ENCODE measurements around the gene IRF1. TPM values are rescaled to one million over a fixed set of nuclear protein-coding genes. Genes with fewer than 3 reads are reported as not detected.

IRF1 gene
- total RNA-seq, 1 donor, result 22.1 TPM

DNA sequence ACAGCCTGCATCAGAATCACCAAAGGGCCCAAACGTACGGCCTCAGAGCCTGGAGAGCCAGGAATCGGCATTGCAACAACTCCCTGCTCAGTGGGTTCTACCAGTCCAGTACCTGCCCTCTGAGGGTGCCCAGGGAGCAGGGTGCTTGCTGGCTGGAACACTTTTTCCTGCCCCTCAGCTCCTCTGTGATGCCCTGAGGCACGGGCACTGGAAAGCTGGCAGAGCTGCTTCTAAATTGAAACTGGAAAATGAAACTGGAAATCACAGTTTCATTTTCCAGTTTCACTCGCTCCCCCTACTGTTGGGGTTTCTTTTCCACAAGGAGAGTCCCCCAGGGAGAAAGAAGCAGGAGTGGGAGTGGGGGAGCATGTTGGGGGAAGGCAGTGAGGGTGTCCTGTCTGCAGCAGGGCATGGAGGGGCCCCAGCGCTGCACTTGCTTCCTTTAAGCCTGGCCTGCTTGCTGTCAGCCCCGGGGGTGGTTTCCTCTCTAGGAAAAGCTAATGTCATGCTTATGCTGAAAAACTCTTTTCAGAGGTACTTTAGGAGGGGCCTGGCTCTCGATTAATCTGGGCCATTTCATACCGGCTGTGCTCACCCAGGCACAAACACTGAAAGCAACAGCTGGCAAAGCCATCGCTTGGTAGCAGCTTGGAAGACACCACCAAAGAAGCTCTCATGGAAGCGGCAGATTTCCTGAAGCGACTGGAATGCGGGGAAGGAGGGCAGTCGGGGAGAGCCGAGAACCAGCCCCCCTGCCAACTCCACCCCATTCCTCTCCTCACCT lies 26.2 kb downstream of the IRF1 start:
- peak; percentile 35 for TF ChIP-seq CTCF (IDR thresholded peaks at IDR 0.05; ENCODE audit: extremely low read depth, low read depth, low read length)
- H3K4me2 ChIP-seq (ENCODE audit: insufficient read depth, low read length), result peak overlapping the region; percentile 66
- peaks cover 51% of the 10 kb centered on the region for H3K4me1 ChIP-seq (ENCODE audit: insufficient read depth, low read length)
- no peaks in the 10 kb centered on the region for H4K20me1 ChIP-seq (ENCODE audit: insufficient read depth, low read length)
- H3K9me3 ChIP-seq (ENCODE audit: low read depth, low read length), result no peaks in the 10 kb centered on the region
- H3K27me3 ChIP-seq (ENCODE audit: insufficient read depth, low read length), result no peaks in the 10 kb centered on the region
- H3K4me3 ChIP-seq (ENCODE audit: insufficient read depth, low read length), result peak overlapping the region; percentile 50
- no peaks in the 10 kb centered on the region for H3K79me2 ChIP-seq (ENCODE audit: insufficient read depth, low read length)
- peak; percentile 87 for DNase-seq (ENCODE audit: insufficient read length, low spot score, missing footprints)
- H3K36me3 ChIP-seq (ENCODE audit: insufficient read depth, low read length), result no peaks in the 10 kb centered on the region
- H2AFZ ChIP-seq (ENCODE audit: low read length), result peak overlapping the region; percentile 59
- peak overlapping the region; percentile 65 for H3K27ac ChIP-seq (ENCODE audit: low read depth, low read length)

- no peaks in the 10 kb centered on the region for H3K36me3 ChIP-seq (ENCODE audit: insufficient read depth, low read length)
- no peaks in the 10 kb centered on the region for H3K9me3 ChIP-seq (ENCODE audit: low read depth, low read length)
- peak overlapping the region; percentile 66 for H3K4me2 ChIP-seq (ENCODE audit: insufficient read depth, low read length)
- peak overlapping the region; percentile 50 for H3K4me3 ChIP-seq (ENCODE audit: insufficient read depth, low read length)
- peak overlapping the region; percentile 59 for H2AFZ ChIP-seq (ENCODE audit: low read length)
- DNase-seq (ENCODE audit: insufficient read length, low spot score, missing footprints), result no peak
- no peaks in the 10 kb centered on the region for H3K27me3 ChIP-seq (ENCODE audit: insufficient read depth, low read length)
- peak overlapping the region; percentile 65 for H3K27ac ChIP-seq (ENCODE audit: low read depth, low read length)
- H3K79me2 ChIP-seq (ENCODE audit: insufficient read depth, low read length), result no peaks in the 10 kb centered on the region
- peaks cover 51% of the 10 kb centered on the region for H3K4me1 ChIP-seq (ENCODE audit: insufficient read depth, low read length)
- no peak for TF ChIP-seq CTCF (IDR thresholded peaks at IDR 0.05; ENCODE audit: extremely low read depth, low read depth, low read length)
- peaks cover 2% of the 10 kb centered on the region for H4K20me1 ChIP-seq (ENCODE audit: insufficient read depth, low read length)
Measured at GRCh38 chr5:132463811-132464155, 26.8 kb downstream of the IRF1 start.

DNA sequence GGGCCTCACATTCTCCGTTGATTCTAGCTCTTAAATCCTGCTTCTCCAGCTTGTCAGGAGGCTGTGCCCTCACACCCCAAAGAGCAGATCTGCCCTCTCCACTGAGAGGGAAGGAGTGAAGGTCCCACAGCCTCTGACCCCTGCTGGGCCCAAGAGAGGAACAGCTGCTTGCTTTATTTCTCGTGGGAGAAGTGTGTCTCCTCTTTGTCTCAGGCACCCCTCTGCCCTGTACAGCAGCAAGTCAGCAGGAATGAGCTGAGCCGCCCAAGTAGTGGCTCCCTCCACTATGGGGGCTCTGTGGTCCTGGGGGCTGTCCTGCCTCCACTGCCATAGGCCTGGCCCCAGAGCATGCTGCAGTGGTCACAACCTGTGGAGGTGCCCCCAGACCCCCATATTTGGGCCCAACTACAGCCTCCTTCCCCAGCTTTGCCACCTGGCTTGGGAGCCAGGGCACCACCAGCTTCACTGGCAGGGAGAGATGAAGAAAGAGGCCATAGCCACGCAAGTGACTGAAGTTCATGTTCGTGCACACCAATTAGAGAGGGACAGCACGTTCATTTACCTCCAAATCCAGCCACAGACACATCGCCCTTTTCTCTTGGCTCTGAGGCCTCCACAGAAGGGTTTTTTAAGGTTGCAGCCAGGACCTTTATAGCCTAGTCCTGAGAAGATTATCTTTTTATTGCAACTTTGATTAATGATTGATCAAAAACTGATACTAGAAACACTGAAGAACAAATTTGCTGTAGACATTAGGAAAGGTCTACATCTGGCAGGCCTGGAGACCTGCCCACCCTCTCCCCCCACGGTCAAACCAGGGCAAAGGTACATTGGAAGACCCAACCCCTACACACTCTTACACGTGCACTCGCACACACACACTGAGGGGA lies 27.5 kb downstream of the IRF1 start:
- no peaks in the 10 kb centered on the region for H3K27me3 ChIP-seq (ENCODE audit: insufficient read depth, low read length)
- TF ChIP-seq CTCF (IDR thresholded peaks at IDR 0.05; ENCODE audit: extremely low read depth, low read depth, low read length), result no peak

DNA sequence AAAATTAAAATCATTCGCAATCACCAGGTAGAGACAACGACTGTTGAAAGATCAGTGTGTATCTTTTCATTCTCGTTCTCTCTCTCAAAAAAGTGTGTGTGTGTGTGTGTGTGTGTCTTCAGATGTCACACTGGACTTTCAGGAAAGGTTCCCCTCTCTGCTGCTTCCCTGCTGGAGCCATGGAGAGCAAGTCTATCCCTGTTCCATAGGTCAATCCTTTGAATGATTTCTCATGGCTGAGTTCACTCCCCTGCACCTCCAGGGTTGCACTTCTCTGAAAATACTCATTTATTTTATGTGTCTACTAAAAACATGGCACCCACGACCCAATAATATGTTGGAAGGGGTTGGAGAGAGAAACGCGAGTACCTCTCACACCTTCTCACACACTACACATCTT lies 28.2 kb downstream of the IRF1 start:
- DNase-seq (ENCODE audit: insufficient read length, low spot score, missing footprints), result no peak
- no peak overlapping the region for H3K4me3 ChIP-seq (ENCODE audit: insufficient read depth, low read length)

More for the DNA sequence above, 27.5 kb downstream of the IRF1 start:
- Histone ChIP-seq H3K4me3 (ENCODE audit: insufficient read depth, low read length) (no peak overlapping the region), H2AFZ (ENCODE audit: low read length) (no peak overlapping the region), H3K4me2 (ENCODE audit: insufficient read depth, low read length) (no peak overlapping the region), H3K4me1 (ENCODE audit: insufficient read depth, low read length) (peaks cover 54% of the 10 kb centered on the region), H3K9me3 (ENCODE audit: low read depth, low read length) (no peaks in the 10 kb centered on the region), H3K79me2 (ENCODE audit: insufficient read depth, low read length) (no peaks in the 10 kb centered on the region), H3K27ac (ENCODE audit: low read depth, low read length) (no peak overlapping the region), H4K20me1 (ENCODE audit: insufficient read depth, low read length) (peaks cover 2% of the 10 kb centered on the region), H3K36me3 (ENCODE audit: insufficient read depth, low read length) (no peaks in the 10 kb centered on the region)
- DNase-seq (ENCODE audit: insufficient read length, low spot score, missing footprints), result no peak

More for the DNA sequence above, 28.2 kb downstream of the IRF1 start:
- Histone ChIP-seq H4K20me1 (ENCODE audit: insufficient read depth, low read length) (peaks cover 2% of the 10 kb centered on the region), H3K27me3 (ENCODE audit: insufficient read depth, low read length) (no peaks in the 10 kb centered on the region), H3K4me2 (ENCODE audit: insufficient read depth, low read length) (no peak overlapping the region), H2AFZ (ENCODE audit: low read length) (no peak overlapping the region), H3K9me3 (ENCODE audit: low read depth, low read length) (no peaks in the 10 kb centered on the region), H3K79me2 (ENCODE audit: insufficient read depth, low read length) (no peaks in the 10 kb centered on the region), H3K27ac (ENCODE audit: low read depth, low read length) (no peak overlapping the region), H3K36me3 (ENCODE audit: insufficient read depth, low read length) (no peaks in the 10 kb centered on the region), H3K4me1 (ENCODE audit: insufficient read depth, low read length) (peaks cover 54% of the 10 kb centered on the region)
- TF ChIP-seq CTCF (IDR thresholded peaks at IDR 0.05; ENCODE audit: extremely low read depth, low read depth, low read length), result no peak
